ENCODE results near the gene RB1. TPM values are rescaled to one million over a fixed set of nuclear protein-coding genes. Genes with fewer than 3 reads are reported as not detected.
"Not testable (repeated sequence)": the region's sequence is repeated elsewhere in the genome, so short reads cannot be mapped to it uniquely, and the experiment has no call there.

The RB1 gene
- total RNA-seq, 1 donor from 2014 or later = 36.2 TPM

- Mint-ChIP-seq H3K36me3 (ENCODE audit: low read depth, unreplicated experiment) (peaks cover 7% of the 10 kb centered on the region), H3K9me3 (ENCODE audit: unreplicated experiment) (no peaks in the 10 kb centered on the region), H3K4me3 (ENCODE audit: unreplicated experiment) (no peak overlapping the region), H3K27me3 (ENCODE audit: unreplicated experiment) (no peaks in the 10 kb centered on the region), H3K4me1 (ENCODE audit: unreplicated experiment) (no peaks in the 10 kb centered on the region), H3K27ac (ENCODE audit: unreplicated experiment) (no peak overlapping the region)
- no peak for DNase-seq (ENCODE audit: low spot score)
- no peak for TF ChIP-seq CTCF (IDR thresholded peaks at IDR 0.05; ENCODE audit: unreplicated experiment)
Measured at GRCh38 chr13:48344264-48344663, 40.7 kb downstream of the RB1 start.

GRCh38 chr13:48346583-48346982 lies 43.0 kb downstream of the RB1 start:
- Mint-ChIP-seq H3K27me3 (ENCODE audit: unreplicated experiment) (no peaks in the 10 kb centered on the region), H3K4me3 (ENCODE audit: unreplicated experiment) (no peak overlapping the region), H3K9me3 (ENCODE audit: unreplicated experiment) (no peaks in the 10 kb centered on the region), H3K27ac (ENCODE audit: unreplicated experiment) (no peak overlapping the region), H3K4me1 (ENCODE audit: unreplicated experiment) (no peaks in the 10 kb centered on the region), H3K36me3 (ENCODE audit: low read depth, unreplicated experiment) (peaks cover 24% of the 10 kb centered on the region)
- no peak for DNase-seq (ENCODE audit: low spot score)
- TF ChIP-seq CTCF (IDR thresholded peaks at IDR 0.05; ENCODE audit: unreplicated experiment) = no peak

- no peaks in the 10 kb centered on the region for H3K4me1 Mint-ChIP-seq (ENCODE audit: unreplicated experiment)
- no peaks in the 10 kb centered on the region for H3K27me3 Mint-ChIP-seq (ENCODE audit: unreplicated experiment)
- H3K36me3 Mint-ChIP-seq (ENCODE audit: low read depth, unreplicated experiment) = peaks cover 51% of the 10 kb centered on the region
- DNase-seq (ENCODE audit: low spot score) = no peak
- H3K9me3 Mint-ChIP-seq (ENCODE audit: unreplicated experiment) = peaks cover 10% of the 10 kb centered on the region
- H3K4me3 Mint-ChIP-seq (ENCODE audit: unreplicated experiment) = peak overlapping the region; percentile 10
- no peak overlapping the region for H3K27ac Mint-ChIP-seq (ENCODE audit: unreplicated experiment)
- no peak for TF ChIP-seq CTCF (IDR thresholded peaks at IDR 0.05; ENCODE audit: unreplicated experiment)
Measured at GRCh38 chr13:48349525-48349924, 46.0 kb downstream of the RB1 start.

- no peaks in the 10 kb centered on the region for H3K27me3 Mint-ChIP-seq (ENCODE audit: unreplicated experiment)
- H3K27ac Mint-ChIP-seq (ENCODE audit: unreplicated experiment) = no peak overlapping the region
- no peak for DNase-seq (ENCODE audit: low spot score)
- peaks cover 64% of the 10 kb centered on the region for H3K36me3 Mint-ChIP-seq (ENCODE audit: low read depth, unreplicated experiment)
- no peak for TF ChIP-seq CTCF (IDR thresholded peaks at IDR 0.05; ENCODE audit: unreplicated experiment)
- no peak overlapping the region for H3K4me3 Mint-ChIP-seq (ENCODE audit: unreplicated experiment)
- peaks cover 10% of the 10 kb centered on the region for H3K9me3 Mint-ChIP-seq (ENCODE audit: unreplicated experiment)
- no peaks in the 10 kb centered on the region for H3K4me1 Mint-ChIP-seq (ENCODE audit: unreplicated experiment)
Measured at GRCh38 chr13:48353590-48353989, 50.0 kb downstream of the RB1 start.

- H3K36me3 Mint-ChIP-seq (ENCODE audit: low read depth, unreplicated experiment) = peaks cover 50% of the 10 kb centered on the region
- not testable (repeated sequence) for H3K4me3 Mint-ChIP-seq (ENCODE audit: unreplicated experiment); DNase-seq (ENCODE audit: low spot score); H3K27me3 Mint-ChIP-seq (ENCODE audit: unreplicated experiment); H3K4me1 Mint-ChIP-seq (ENCODE audit: unreplicated experiment); H3K27ac Mint-ChIP-seq (ENCODE audit: unreplicated experiment)
- H3K9me3 Mint-ChIP-seq (ENCODE audit: unreplicated experiment) = peaks cover 10% of the 10 kb centered on the region
Measured at GRCh38 chr13:48355524-48355923, 52.0 kb downstream of the RB1 start.

- Mint-ChIP-seq H3K27ac (ENCODE audit: unreplicated experiment) (no peak overlapping the region), H3K36me3 (ENCODE audit: low read depth, unreplicated experiment) (peaks cover 40% of the 10 kb centered on the region), H3K4me3 (ENCODE audit: unreplicated experiment) (no peak overlapping the region), H3K27me3 (ENCODE audit: unreplicated experiment) (no peaks in the 10 kb centered on the region), H3K4me1 (ENCODE audit: unreplicated experiment) (no peaks in the 10 kb centered on the region), H3K9me3 (ENCODE audit: unreplicated experiment) (peaks cover 10% of the 10 kb centered on the region)
- TF ChIP-seq CTCF (IDR thresholded peaks at IDR 0.05; ENCODE audit: unreplicated experiment) = no peak
- DNase-seq (ENCODE audit: low spot score) = no peak
Measured at GRCh38 chr13:48356750-48357149, 53.2 kb downstream of the RB1 start.

All from endothelial cell (in vitro differentiated cells).